Epithelial cell of esophagus (primary cell): ENCODE results near the gene MTAP.
A peak's percentile ranks its signal among the peaks of the same experiment; 100 is the strongest.

Source experiments
- DNase-seq: peaks from one replicate; pipeline ENCODE4 v3.0.0; 2010; ENCODE audit warnings: low read depth
- H3K4me3 ChIP-seq: 2 replicates; pipeline ENCODE4 v1.5.1; 2011; ENCODE audit warnings: mild to moderate bottlenecking, low read length, control low read depth
- CTCF ChIP-seq: IDR thresholded peaks from 2 replicates; pipeline ENCODE4 v1.5.1; 2011; ENCODE audit warnings: low read depth, mild to moderate bottlenecking, low read length, control low read depth, inconsistent platforms; ENCODE audit not compliant: insufficient read depth; ENCODE audit errors: missing control alignments

The MTAP gene

GRCh38 chr9:21854594-21854993, 52.2 kb downstream of the MTAP start:
- H3K4me3 ChIP-seq, result no peak overlapping the region
- TF ChIP-seq CTCF, result no peak
- peak; percentile 96 for DNase-seq

- no peak for DNase-seq
- TF ChIP-seq CTCF, result no peak
- no peak overlapping the region for H3K4me3 ChIP-seq
Observed at GRCh38 chr9:21856301-21857094, 54.1 kb downstream of the MTAP start.

- DNase-seq, result no peak
- no peak for TF ChIP-seq CTCF
- no peak overlapping the region for H3K4me3 ChIP-seq
Observed at GRCh38 chr9:21862871-21863270, 60.4 kb downstream of the MTAP start.

GRCh38 chr9:21864505-21864904, 62.1 kb downstream of the MTAP start:
- TF ChIP-seq CTCF, result no peak
- H3K4me3 ChIP-seq, result no peak overlapping the region
- no peak for DNase-seq

- no peak for DNase-seq
- no peak overlapping the region for H3K4me3 ChIP-seq
- TF ChIP-seq CTCF, result no peak
Observed at GRCh38 chr9:21866302-21866701, 63.9 kb downstream of the MTAP start.

- no peak for TF ChIP-seq CTCF
- no peak overlapping the region for H3K4me3 ChIP-seq
- DNase-seq, result peak; percentile 64
Observed at GRCh38 chr9:21871256-21871975, 69.0 kb downstream of the MTAP start.
